IMR-90 (cell line): Measurements from ENCODE around the gene MSI2.

Experiments used
- BHLHE40 ChIP-seq: fragments of 150-350 bp; IDR thresholded peaks from 2 replicates; pipeline ENCODE4 v1.6.1; 2016; ENCODE audit warnings: mild to moderate bottlenecking, low read depth, low read length
- CEBPB ChIP-seq: IDR thresholded peaks from 2 replicates; pipeline ENCODE4 v1.6.1; 2012; ENCODE audit warnings: low read depth, low read length, improper control_type of control experiment
- CHD1 ChIP-seq: IDR thresholded peaks from 2 replicates; pipeline ENCODE4 v1.6.1; 2012; ENCODE audit warnings: low read depth, low read length, improper control_type of control experiment
- CTCF ChIP-seq: conservative IDR thresholded peaks from 2 replicates; pipeline ENCODE4 v1.5.1; 2012; ENCODE audit warnings: mild to moderate bottlenecking, low read depth, low read length, improper control_type of control experiment
- ELK1 ChIP-seq: fragments of 150-350 bp; IDR thresholded peaks from 2 replicates; pipeline ENCODE4 v1.6.1; 2016; ENCODE audit warnings: low read depth, mild to moderate bottlenecking, low read length, moderate library complexity, borderline replicate concordance
- FOS ChIP-seq: fragments of 150-350 bp; IDR thresholded peaks from 2 replicates; pipeline ENCODE4 v1.6.1; 2016; ENCODE audit warnings: low read depth, low read length
- MAFK ChIP-seq: IDR thresholded peaks from 2 replicates; pipeline ENCODE4 v1.6.1; 2012; ENCODE audit warnings: low read depth, low read length, improper control_type of control experiment
- MAZ ChIP-seq: IDR thresholded peaks from 2 replicates; pipeline ENCODE4 v1.6.1; 2012; ENCODE audit warnings: low read depth, mild to moderate bottlenecking, low read length, improper control_type of control experiment, moderate library complexity, borderline replicate concordance
- MXI1 ChIP-seq: IDR thresholded peaks from 2 replicates; pipeline ENCODE4 v1.6.1; 2012; ENCODE audit warnings: low read depth, mild to moderate bottlenecking, low read length, moderate library complexity, borderline replicate concordance
- NFE2L2 ChIP-seq: fragments of 150-350 bp; IDR thresholded peaks from 2 replicates; pipeline ENCODE4 v1.6.1; 2016; ENCODE audit warnings: low read depth, mild to moderate bottlenecking, low read length
- POLR2A ChIP-seq: IDR thresholded peaks from 2 replicates; pipeline ENCODE4 v1.6.1; 2012; ENCODE audit warnings: mild to moderate bottlenecking, low read depth, low read length
- RCOR1 ChIP-seq: IDR thresholded peaks from 2 replicates; pipeline ENCODE4 v1.6.1; 2012; ENCODE audit warnings: mild to moderate bottlenecking, low read length, improper control_type of control experiment; ENCODE audit not compliant: insufficient replicate concordance
- USF2 ChIP-seq: fragments of 150-350 bp; IDR thresholded peaks from 2 replicates; pipeline ENCODE4 v1.6.1; 2017; ENCODE audit warnings: mild to moderate bottlenecking, antibody characterized with exemption, low read length, low read depth

- TF ChIP-seq CTCF (no peak), POLR2A (no peak), BHLHE40 (no peak), CEBPB (no peak), NFE2L2 (no peak), MAFK (no peak), MXI1 (no peak), FOS (no peak), USF2 (no peak), MAZ (no peak), ELK1 (no peak), CHD1 (no peak), RCOR1 (no peak)
These were observed 397.0 kb downstream of the MSI2 start for GRCh38 chr17:57653279-57653678.
